IPS-18a (cell line): ENCODE measurements around the gene CPA2.
"Not testable (repeated sequence)": the region's sequence is repeated elsewhere in the genome, so short reads cannot be mapped to it uniquely, and the experiment has no call there.

Experiments used
- H3K27ac ChIP-seq: one replicate; pipeline ENCODE4 v1.5.1; 2013; ENCODE audit warnings: low read length
- H3K27me3 ChIP-seq: one replicate; pipeline ENCODE4 v1.6.1; 2013; ENCODE audit warnings: mild to moderate bottlenecking, low read length; ENCODE audit not compliant: control insufficient read depth, insufficient read depth
- H3K36me3 ChIP-seq: one replicate; pipeline ENCODE4 v1.6.1; 2013; ENCODE audit warnings: low read depth, low read length; ENCODE audit not compliant: control insufficient read depth
- H3K4me1 ChIP-seq: one replicate; pipeline ENCODE4 v1.6.1; 2013; ENCODE audit warnings: low read depth, low read length; ENCODE audit not compliant: control insufficient read depth
- H3K4me3 ChIP-seq: one replicate; pipeline ENCODE4 v1.5.1; 2013; ENCODE audit warnings: low read length
- H3K9ac ChIP-seq: one replicate; pipeline ENCODE4 v1.6.1; 2013; ENCODE audit warnings: mild to moderate bottlenecking, low read length, moderate library complexity
- H3K9me3 ChIP-seq: one replicate; pipeline ENCODE4 v1.6.1; 2013; ENCODE audit warnings: low read depth, low read length; ENCODE audit not compliant: control insufficient read depth

CPA2 gene

DNA sequence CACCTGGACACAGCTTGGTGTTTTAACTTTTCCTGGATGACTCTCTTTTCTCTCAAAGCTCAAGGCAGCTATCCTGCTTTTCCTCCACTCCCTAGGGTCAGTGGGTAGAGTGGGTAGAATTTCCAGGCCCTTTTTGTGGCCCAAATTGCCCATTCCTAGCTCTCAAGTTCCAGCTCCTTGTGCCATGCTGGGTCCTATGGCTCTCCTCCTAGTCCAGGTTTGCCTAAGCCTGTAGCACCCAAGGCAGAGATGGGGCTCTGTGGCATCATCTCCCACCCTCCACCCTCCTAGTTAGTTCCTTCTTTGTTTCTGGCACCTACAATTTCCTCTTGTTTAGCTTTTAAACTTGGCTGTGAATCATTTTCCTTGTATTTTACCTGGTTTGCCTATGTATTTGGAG is 36.0 kb downstream of the CPA2 start:
- Histone ChIP-seq H3K9ac (no peak overlapping the region), H3K4me1 (no peaks in the 10 kb centered on the region), H3K9me3 (no peaks in the 10 kb centered on the region), H3K4me3 (no peak overlapping the region), H3K27me3 (no peaks in the 10 kb centered on the region), H3K36me3 (no peaks in the 10 kb centered on the region), H3K27ac (no peak overlapping the region)

DNA sequence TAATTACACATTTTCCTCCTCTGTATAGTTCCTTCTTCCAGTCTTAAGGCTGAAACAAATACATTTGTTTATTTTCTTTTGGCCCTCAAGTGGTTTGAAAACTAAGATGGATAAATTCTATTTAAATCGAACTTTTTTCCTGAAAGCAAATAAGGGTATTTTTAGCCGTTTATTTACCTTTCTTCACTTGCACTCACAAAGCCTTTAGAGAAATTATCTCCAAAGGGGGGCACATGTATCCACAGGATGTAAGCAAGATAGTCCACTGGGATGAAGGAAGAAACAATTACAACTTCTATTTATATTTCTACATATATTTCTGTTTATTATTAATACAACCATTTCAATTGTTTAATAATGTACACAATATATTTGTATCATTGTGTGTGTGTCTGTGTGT is 36.5 kb downstream of the CPA2 start:
- no peaks in the 10 kb centered on the region for H3K9me3 ChIP-seq
- no peaks in the 10 kb centered on the region for H3K36me3 ChIP-seq
- H3K27ac ChIP-seq: no peak overlapping the region
- H3K9ac ChIP-seq: no peak overlapping the region
- no peaks in the 10 kb centered on the region for H3K27me3 ChIP-seq
- H3K4me3 ChIP-seq: no peak overlapping the region
- H3K4me1 ChIP-seq: no peaks in the 10 kb centered on the region

DNA sequence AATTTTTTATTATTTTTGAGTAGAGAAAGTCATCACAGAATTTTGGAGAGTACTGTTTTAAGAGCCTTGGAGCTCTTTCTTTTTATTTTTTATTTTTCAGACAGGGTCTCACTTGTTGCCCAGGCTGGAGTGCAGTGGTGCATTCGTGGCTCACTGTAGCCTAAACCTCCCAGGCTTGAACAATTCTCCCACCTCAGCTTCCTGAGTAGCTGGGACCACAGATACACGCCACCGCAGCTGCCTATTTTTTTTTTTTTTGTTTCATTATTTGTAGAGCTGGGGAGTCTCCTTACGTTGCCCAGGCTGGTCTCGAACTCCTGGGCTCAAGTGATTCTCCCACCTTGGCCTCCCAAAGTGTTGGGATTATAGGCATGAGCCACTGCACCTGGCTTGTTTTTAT is 36.9 kb downstream of the CPA2 start:
- no peak overlapping the region for H3K27ac ChIP-seq
- H3K36me3 ChIP-seq: no peaks in the 10 kb centered on the region
- H3K9me3 ChIP-seq: no peaks in the 10 kb centered on the region
- no peaks in the 10 kb centered on the region for H3K27me3 ChIP-seq
- no peak overlapping the region for H3K9ac ChIP-seq
- H3K4me3 ChIP-seq: no peak overlapping the region
- no peaks in the 10 kb centered on the region for H3K4me1 ChIP-seq

DNA sequence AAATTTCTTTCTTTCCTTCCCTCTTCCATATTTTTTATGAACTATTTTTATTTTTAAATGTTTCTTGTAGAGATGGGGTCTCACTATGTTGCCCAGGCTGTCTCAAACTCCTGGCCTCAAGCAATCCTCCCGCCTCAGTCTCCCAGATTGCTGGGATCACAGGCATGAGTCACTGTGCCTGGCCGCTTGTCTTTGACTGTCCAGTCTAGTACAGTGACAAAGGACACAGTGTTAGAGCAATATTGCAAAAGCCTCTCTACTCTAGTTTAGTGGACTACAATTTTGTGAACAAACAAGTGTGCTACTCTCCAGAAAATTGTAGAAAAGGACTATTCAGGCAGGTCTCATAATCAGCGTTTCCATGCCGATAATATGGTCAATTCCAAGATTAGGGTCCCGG is 37.3 kb downstream of the CPA2 start:
- Histone ChIP-seq H3K4me1 (no peaks in the 10 kb centered on the region), H3K36me3 (no peaks in the 10 kb centered on the region), H3K4me3 (no peak overlapping the region), H3K9me3 (no peaks in the 10 kb centered on the region), H3K9ac (no peak overlapping the region), H3K27ac (no peak overlapping the region), H3K27me3 (no peaks in the 10 kb centered on the region)

DNA sequence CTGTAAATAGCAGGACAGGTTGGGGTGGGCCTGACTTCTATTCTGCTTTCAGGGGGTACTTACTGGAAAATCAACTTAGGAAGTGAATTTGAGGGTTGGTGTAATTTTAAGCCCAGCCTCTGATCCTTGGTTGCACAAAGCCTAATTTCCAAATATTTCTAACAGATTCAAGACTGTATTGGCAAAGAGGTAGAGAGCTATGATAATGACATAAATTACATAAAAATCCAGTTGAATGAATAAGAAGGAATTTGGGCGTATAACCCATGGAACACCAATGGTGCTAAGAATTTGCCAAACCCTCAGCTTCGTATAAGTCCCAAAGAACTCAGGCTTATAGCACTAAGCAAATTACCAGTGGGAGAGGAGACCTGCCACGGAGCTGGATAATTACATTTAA is 38.2 kb downstream of the CPA2 start:
- Histone ChIP-seq H3K9me3 (no peaks in the 10 kb centered on the region), H3K4me1 (no peaks in the 10 kb centered on the region), H3K36me3 (no peaks in the 10 kb centered on the region), H3K27ac (no peak overlapping the region), H3K4me3 (no peak overlapping the region), H3K9ac (no peak overlapping the region), H3K27me3 (no peaks in the 10 kb centered on the region)

DNA sequence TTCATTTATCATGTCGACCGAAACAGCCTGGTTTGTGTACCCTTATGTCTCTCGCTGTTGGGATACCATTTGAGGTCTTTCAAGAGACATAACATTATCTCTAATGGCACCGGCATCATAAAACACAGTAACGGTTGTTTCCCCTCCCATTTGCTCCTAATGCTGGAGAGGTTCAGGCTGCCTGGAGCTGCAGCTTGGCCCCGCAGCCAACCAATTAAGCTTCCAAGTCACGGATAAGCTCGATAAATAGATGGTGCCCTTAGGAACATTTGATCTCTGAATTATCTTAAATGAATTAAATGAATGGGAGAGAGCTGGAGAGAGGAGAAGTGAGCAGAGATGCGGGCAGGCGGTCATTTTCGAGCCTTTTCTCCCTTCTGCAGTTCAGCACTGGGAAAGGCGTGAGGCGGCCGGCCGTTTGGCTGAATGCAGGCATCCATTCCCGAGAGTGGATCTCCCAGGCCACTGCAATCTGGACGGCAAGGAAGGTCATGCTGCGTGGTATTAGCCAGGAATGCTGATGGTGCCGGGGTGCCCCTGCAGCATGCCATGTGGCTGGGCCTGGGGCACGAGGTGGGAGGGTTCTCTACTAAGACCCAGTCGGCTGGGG is 38.9 kb downstream of the CPA2 start:
- no peaks in the 10 kb centered on the region for H3K4me1 ChIP-seq
- H3K27ac ChIP-seq: no peak overlapping the region
- H3K4me3 ChIP-seq: no peak overlapping the region
- H3K9me3 ChIP-seq: no peaks in the 10 kb centered on the region
- H3K36me3 ChIP-seq: no peaks in the 10 kb centered on the region
- no peaks in the 10 kb centered on the region for H3K27me3 ChIP-seq
- H3K9ac ChIP-seq: no peak overlapping the region

DNA sequence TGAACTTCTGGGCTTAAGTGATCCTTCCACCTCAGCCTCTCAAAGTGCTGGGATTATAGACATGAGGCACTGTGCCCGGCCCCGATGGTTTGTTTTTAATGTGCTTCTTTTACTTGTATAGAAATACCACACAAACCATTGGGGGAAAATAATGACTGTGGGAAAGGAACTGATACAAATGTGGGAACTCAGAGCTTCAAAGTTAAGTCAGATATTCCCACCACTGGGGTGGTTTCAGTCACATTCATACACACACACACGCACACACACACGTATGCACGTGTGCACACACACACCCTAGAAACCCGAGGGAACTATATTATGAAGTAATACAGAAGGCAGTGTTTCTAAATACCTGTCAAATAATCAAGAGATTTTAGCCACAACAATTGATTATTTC is 43.3 kb downstream of the CPA2 start:
- no peak overlapping the region for H3K9ac ChIP-seq
- no peaks in the 10 kb centered on the region for H3K9me3 ChIP-seq
- H3K4me3 ChIP-seq: no peak overlapping the region
- no peaks in the 10 kb centered on the region for H3K27me3 ChIP-seq
- H3K4me1 ChIP-seq: no peaks in the 10 kb centered on the region
- no peaks in the 10 kb centered on the region for H3K36me3 ChIP-seq
- no peak overlapping the region for H3K27ac ChIP-seq

DNA sequence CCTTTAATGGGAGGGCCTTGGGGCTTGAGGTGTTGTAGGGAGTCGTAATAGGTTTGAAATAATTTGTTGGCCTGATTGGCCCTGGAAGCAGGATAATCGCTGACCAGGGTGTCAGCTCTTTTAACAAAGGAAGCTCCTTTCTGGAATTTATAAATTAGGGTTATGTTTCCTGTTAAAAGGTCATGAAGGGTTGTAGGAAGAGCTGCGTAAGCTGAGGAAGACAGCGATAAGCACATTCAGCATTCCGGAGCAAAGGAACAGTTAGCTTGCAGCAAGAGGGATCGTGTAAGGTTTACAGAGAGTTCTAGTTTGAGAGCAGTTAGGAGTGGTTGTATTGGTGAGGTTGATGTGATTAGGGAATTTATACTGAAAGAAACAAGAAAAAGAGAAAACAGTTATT is 47.6 kb downstream of the CPA2 start:
- H3K27me3 ChIP-seq: no peaks in the 10 kb centered on the region
- H3K4me1 ChIP-seq: no peaks in the 10 kb centered on the region

DNA sequence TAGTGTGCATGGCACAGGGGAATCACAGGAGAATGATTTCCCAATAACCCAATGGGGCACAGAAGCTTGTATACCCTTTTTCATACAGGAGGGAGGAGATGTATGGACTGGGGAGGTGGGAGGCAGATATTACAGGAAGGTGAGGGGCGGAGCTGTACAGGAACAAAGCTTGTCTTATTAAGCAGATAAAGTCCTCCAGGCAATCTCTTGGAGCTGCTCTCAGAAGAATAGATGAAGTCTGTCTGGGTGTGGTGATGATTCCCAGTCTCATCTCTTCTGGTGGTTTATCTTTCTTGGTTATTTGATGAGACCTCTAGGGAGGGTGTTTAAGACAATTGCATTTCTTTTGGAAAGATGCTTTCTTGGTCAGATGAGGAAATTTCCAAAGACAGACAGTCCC is 52.9 kb downstream of the CPA2 start:
- no peaks in the 10 kb centered on the region for H3K9me3 ChIP-seq
- H3K27me3 ChIP-seq: no peaks in the 10 kb centered on the region
- no peak overlapping the region for H3K27ac ChIP-seq
- no peaks in the 10 kb centered on the region for H3K36me3 ChIP-seq
- no peak overlapping the region for H3K9ac ChIP-seq
- H3K4me3 ChIP-seq: no peak overlapping the region
- no peaks in the 10 kb centered on the region for H3K4me1 ChIP-seq

More for the DNA sequence above, 47.6 kb downstream of the CPA2 start:
- Histone ChIP-seq H3K9me3 (no peaks in the 10 kb centered on the region), H3K9ac (no peak overlapping the region), H3K27ac (no peak overlapping the region), H3K4me3 (no peak overlapping the region), H3K36me3 (no peaks in the 10 kb centered on the region)

DNA sequence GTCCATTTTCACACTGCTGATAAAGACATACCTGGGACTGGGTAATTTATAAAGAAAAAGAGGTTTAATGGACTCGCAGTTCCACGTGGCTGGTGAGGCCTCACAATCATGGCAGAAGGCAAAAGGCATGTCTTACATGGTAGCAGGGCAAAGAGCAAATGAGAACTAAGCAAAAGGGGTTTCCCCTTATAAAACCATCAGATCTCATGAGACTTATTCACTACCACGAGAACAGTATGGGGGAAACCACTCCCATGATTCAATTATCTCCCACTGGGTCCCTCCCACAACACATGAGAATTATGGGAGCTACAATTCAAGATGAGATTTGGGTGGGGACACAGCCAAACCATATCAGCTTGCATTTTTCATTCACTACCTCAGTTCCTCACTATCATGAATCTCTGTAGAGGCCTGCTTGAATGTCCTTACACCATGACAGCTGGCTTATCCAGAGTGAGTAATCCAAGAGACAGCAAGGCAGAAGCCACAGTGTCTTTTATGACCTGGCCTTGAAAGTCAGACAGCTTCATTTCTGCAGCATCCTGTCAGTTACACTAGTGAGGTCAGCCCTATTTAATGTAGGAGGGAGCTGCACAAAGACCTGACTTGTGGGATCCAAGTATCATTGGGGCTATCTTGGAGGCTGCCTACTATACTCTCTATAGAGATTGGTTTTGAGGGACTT is 55.0 kb downstream of the CPA2 start:
- H3K9ac ChIP-seq, H3K4me3 ChIP-seq, H3K9me3 ChIP-seq, H3K27me3 ChIP-seq, H3K27ac ChIP-seq, H3K4me1 ChIP-seq, H3K36me3 ChIP-seq: not testable (repeated sequence)

DNA sequence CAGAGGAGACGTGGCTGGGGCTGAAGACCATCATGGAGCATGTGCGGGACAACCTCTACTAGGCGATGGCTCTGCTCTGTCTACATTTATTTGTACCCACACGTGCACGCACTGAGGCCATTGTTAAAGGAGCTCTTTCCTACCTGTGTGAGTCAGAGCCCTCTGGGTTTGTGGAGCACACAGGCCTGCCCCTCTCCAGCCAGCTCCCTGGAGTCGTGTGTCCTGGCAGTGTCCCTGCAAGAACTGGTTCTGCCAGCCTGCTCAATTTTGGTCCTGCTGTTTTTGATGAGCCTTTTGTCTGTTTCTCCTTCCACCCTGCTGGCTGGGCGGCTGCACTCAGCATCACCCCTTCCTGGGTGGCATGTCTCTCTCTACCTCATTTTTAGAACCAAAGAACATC is 56.0 kb downstream of the CPA2 start:
- Histone ChIP-seq H3K27ac (no peak overlapping the region), H3K4me1 (no peaks in the 10 kb centered on the region), H3K9ac (no peak overlapping the region), H3K27me3 (no peaks in the 10 kb centered on the region), H3K36me3 (no peaks in the 10 kb centered on the region), H3K9me3 (no peaks in the 10 kb centered on the region), H3K4me3 (no peak overlapping the region)

DNA sequence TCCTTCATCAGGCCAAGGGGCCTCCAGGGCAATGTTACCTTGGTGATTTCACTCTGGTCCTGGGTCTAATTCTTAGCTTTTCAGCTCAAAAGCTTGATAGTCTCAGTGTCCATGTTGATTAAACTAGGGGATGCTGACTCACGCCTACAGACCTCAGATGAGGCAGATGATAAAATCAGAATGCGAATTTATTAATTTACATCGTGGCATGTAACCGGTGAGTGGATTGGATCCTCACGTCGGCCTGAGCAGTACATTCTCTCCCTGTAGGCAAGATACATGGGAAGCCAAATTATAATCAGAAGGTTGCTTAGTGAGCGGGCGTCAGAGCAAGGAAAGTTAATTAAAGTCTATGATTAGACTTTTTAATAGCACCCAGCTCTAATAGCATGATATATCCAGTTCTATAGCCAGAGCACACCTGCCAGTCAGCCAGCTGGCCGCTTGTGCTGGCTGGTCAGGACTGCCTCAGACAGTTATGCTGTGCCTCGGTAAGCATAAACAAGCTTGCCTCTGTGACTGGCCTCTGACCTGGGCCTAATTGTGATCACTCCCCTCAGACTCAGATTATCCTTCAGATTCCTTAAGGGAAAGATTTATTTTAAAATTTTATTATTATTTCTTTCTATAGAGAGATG is 57.8 kb downstream of the CPA2 start:
- no peak overlapping the region for H3K9ac ChIP-seq
- H3K4me3 ChIP-seq: no peak overlapping the region
- H3K4me1 ChIP-seq: no peaks in the 10 kb centered on the region
- no peaks in the 10 kb centered on the region for H3K27me3 ChIP-seq
- no peak overlapping the region for H3K27ac ChIP-seq
- H3K36me3 ChIP-seq: no peaks in the 10 kb centered on the region
- H3K9me3 ChIP-seq: no peaks in the 10 kb centered on the region
